GM23338 (cell line): ENCODE data around the gene BMX.

Experiments used
- EZH2 ChIP-seq: fragments of 200-600 bp; sonication (generic); IDR thresholded peaks from one replicate; pipeline ENCODE4 v1.8.0; 2017; ENCODE audit warnings: antibody characterized with exemption, mild to moderate bottlenecking, low read depth; ENCODE audit not compliant: unreplicated experiment
- EZH2phosphoT487 ChIP-seq: fragments of 200-600 bp; sonication (generic); IDR thresholded peaks from one replicate; pipeline ENCODE4 v1.8.1; 2018; ENCODE audit warnings: antibody characterized with exemption; ENCODE audit not compliant: unreplicated experiment
- JUNB ChIP-seq: IDR thresholded peaks from one replicate; pipeline ENCODE4 v1.6.1; 2016; ENCODE audit warnings: antibody characterized with exemption; ENCODE audit not compliant: unreplicated experiment
- NANOG ChIP-seq: IDR thresholded peaks from 2 replicates; pipeline ENCODE4 v1.6.1; 2016; ENCODE audit warnings: antibody characterized with exemption, borderline replicate concordance
- POLR2AphosphoS5 ChIP-seq: IDR thresholded peaks from 2 replicates; pipeline ENCODE4 v1.6.1; 2016; ENCODE audit warnings: antibody characterized with exemption, low read depth
- TF ChIP-seq, protein P1 (sequence below): IDR thresholded peaks from 2 replicates; pipeline ENCODE4 v1.6.1; 2016; ENCODE audit warnings: antibody characterized with exemption
- TF ChIP-seq, protein P2 (sequence below), 2 experiments: fragments of 200-600 bp in 1 of 2; sonication (generic) in 1 of 2; conservative IDR thresholded peaks; 2 replicates each; pipeline versions ENCODE4 v1.5.1 to v1.6.1; 2016 to 2017; ENCODE audit warnings: antibody characterized with exemption in 2 of 2, low read depth in 2 of 2, mild to moderate bottlenecking in 2 of 2, moderate library complexity in 1 of 2
- TF ChIP-seq, protein P3 (sequence below): IDR thresholded peaks from one replicate; pipeline ENCODE4 v1.6.1; 2018; ENCODE audit warnings: antibody characterized with exemption; ENCODE audit not compliant: unreplicated experiment

DNA sequence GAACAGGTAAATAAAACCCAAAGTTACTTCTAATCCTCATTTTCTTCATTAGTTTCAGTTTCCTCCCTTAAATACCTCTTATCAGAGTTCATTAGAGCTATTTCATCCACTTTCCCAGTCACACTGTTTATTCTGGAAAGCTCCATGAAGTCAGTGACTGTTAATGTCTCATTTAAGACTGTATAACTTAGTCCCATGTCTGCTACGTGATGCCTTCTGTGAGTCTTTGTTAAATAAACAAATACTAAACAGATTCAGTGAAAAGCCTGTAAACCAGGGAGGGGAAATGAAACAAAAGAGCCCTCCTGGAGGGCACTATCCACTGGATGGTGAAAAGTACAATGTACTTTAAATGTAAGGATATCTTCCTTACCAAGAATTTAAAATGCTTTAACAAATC is 75.4 kb downstream of the BMX start:
- TF ChIP-seq, protein P1, sequence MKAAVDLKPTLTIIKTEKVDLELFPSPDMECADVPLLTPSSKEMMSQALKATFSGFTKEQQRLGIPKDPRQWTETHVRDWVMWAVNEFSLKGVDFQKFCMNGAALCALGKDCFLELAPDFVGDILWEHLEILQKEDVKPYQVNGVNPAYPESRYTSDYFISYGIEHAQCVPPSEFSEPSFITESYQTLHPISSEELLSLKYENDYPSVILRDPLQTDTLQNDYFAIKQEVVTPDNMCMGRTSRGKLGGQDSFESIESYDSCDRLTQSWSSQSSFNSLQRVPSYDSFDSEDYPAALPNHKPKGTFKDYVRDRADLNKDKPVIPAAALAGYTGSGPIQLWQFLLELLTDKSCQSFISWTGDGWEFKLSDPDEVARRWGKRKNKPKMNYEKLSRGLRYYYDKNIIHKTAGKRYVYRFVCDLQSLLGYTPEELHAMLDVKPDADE = no peak
- TF ChIP-seq, protein P2, sequence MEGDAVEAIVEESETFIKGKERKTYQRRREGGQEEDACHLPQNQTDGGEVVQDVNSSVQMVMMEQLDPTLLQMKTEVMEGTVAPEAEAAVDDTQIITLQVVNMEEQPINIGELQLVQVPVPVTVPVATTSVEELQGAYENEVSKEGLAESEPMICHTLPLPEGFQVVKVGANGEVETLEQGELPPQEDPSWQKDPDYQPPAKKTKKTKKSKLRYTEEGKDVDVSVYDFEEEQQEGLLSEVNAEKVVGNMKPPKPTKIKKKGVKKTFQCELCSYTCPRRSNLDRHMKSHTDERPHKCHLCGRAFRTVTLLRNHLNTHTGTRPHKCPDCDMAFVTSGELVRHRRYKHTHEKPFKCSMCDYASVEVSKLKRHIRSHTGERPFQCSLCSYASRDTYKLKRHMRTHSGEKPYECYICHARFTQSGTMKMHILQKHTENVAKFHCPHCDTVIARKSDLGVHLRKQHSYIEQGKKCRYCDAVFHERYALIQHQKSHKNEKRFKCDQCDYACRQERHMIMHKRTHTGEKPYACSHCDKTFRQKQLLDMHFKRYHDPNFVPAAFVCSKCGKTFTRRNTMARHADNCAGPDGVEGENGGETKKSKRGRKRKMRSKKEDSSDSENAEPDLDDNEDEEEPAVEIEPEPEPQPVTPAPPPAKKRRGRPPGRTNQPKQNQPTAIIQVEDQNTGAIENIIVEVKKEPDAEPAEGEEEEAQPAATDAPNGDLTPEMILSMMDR (conservative IDR thresholded peaks at IDR 0.05; ENCODE audit: low read depth in 2 of 2) = no peak
- TF ChIP-seq POLR2AphosphoS5 (no peak), EZH2 (no peak), EZH2phosphoT487 (no peak), JUNB (no peak), NANOG (no peak)
- TF ChIP-seq, protein P3, sequence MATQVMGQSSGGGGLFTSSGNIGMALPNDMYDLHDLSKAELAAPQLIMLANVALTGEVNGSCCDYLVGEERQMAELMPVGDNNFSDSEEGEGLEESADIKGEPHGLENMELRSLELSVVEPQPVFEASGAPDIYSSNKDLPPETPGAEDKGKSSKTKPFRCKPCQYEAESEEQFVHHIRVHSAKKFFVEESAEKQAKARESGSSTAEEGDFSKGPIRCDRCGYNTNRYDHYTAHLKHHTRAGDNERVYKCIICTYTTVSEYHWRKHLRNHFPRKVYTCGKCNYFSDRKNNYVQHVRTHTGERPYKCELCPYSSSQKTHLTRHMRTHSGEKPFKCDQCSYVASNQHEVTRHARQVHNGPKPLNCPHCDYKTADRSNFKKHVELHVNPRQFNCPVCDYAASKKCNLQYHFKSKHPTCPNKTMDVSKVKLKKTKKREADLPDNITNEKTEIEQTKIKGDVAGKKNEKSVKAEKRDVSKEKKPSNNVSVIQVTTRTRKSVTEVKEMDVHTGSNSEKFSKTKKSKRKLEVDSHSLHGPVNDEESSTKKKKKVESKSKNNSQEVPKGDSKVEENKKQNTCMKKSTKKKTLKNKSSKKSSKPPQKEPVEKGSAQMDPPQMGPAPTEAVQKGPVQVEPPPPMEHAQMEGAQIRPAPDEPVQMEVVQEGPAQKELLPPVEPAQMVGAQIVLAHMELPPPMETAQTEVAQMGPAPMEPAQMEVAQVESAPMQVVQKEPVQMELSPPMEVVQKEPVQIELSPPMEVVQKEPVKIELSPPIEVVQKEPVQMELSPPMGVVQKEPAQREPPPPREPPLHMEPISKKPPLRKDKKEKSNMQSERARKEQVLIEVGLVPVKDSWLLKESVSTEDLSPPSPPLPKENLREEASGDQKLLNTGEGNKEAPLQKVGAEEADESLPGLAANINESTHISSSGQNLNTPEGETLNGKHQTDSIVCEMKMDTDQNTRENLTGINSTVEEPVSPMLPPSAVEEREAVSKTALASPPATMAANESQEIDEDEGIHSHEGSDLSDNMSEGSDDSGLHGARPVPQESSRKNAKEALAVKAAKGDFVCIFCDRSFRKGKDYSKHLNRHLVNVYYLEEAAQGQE = no peak
